SK-N-SH treated with all-trans-retinoic acid at 6 μM for 48 hours (cell line): ENCODE data around the gene KLLN.

ENCODE experiments used
- ARNTL ChIP-seq: fragments of 450-650 bp; formaldehyde crosslinking; IDR thresholded peaks from 2 replicates; pipeline ENCODE4 v1.5.0; 2020; ENCODE audit warnings: low read depth, mild to moderate bottlenecking, moderate library complexity, borderline replicate concordance
- BACH2 ChIP-seq: fragments of 250-450 bp; sonication (Bioruptor Pico); IDR thresholded peaks from 2 replicates; pipeline ENCODE4 v1.9.0; 2021; ENCODE audit warnings: mild to moderate bottlenecking, borderline replicate concordance
- GLIS3 ChIP-seq: fragments of 250-450 bp; sonication (Bioruptor Pico); IDR thresholded peaks from 2 replicates; pipeline ENCODE4 v1.5.0; 2020; ENCODE audit warnings: mild to moderate bottlenecking, moderate library complexity
- TOX ChIP-seq: fragments of 250-450 bp; sonication (Bioruptor Pico); IDR thresholded peaks from 2 replicates; pipeline ENCODE4 v1.8.0; 2021; ENCODE audit warnings: mild to moderate bottlenecking, moderate library complexity, borderline replicate concordance
- ZFP3 ChIP-seq: fragments of 250-450 bp; sonication (Bioruptor Pico); IDR thresholded peaks from 2 replicates; pipeline ENCODE4 v1.5.0; 2020; ENCODE audit warnings: mild to moderate bottlenecking, moderate library complexity
- ZNF8 ChIP-seq: fragments of 450-650 bp; formaldehyde crosslinking; IDR thresholded peaks from 2 replicates; pipeline ENCODE4 v1.5.0; 2020; ENCODE audit warnings: mild to moderate bottlenecking, moderate library complexity

GRCh38 chr10:87861566-87861952, 1.8 kb downstream of the KLLN start:
- TF ChIP-seq ZFP3 (no peak), TOX (CRISPR knock-in tag) (no peak), BACH2 (CRISPR knock-in tag) (no peak), ZNF8 (CRISPR knock-in tag) (no peak), ARNTL (CRISPR knock-in tag) (no peak), GLIS3 (CRISPR knock-in tag) (no peak)
